Endothelial cell of umbilical vein (primary cell): ENCODE measurements around the gene ZMIZ2.
"Not testable (repeated sequence)": the region's sequence is repeated elsewhere in the genome, so short reads cannot be mapped to it uniquely, and the experiment has no call there.

Source experiments
- MYC ChIP-seq: IDR thresholded peaks from one replicate; pipeline ENCODE4 v1.6.1; 2011; ENCODE audit warnings: mild to moderate bottlenecking, low read depth, low read length
- TF ChIP-seq, protein P1 (sequence below), 2 donors: IDR thresholded peaks; 1 replicate in 1 of 2; 2 replicates in 1 of 2; pipeline ENCODE4 v1.5.1; 2011; ENCODE audit warnings: low read length in 2 of 2, mild to moderate bottlenecking in 2 of 2, moderate library complexity in 2 of 2, control low read depth in 1 of 2, inconsistent platforms in 1 of 2, low read depth in 1 of 2; ENCODE audit not compliant: insufficient read depth in 1 of 2; ENCODE audit errors: extremely low read depth in 1 of 2

- not testable (repeated sequence) for TF ChIP-seq MYC
- TF ChIP-seq, protein P1, sequence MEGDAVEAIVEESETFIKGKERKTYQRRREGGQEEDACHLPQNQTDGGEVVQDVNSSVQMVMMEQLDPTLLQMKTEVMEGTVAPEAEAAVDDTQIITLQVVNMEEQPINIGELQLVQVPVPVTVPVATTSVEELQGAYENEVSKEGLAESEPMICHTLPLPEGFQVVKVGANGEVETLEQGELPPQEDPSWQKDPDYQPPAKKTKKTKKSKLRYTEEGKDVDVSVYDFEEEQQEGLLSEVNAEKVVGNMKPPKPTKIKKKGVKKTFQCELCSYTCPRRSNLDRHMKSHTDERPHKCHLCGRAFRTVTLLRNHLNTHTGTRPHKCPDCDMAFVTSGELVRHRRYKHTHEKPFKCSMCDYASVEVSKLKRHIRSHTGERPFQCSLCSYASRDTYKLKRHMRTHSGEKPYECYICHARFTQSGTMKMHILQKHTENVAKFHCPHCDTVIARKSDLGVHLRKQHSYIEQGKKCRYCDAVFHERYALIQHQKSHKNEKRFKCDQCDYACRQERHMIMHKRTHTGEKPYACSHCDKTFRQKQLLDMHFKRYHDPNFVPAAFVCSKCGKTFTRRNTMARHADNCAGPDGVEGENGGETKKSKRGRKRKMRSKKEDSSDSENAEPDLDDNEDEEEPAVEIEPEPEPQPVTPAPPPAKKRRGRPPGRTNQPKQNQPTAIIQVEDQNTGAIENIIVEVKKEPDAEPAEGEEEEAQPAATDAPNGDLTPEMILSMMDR (IDR thresholded peaks at IDR 0.05; ENCODE audit: extremely low read depth in 1 of 2, insufficient read depth in 1 of 2, low read depth in 1 of 2, low read length in 2 of 2) = not testable (repeated sequence)
These were observed 22.4 kb upstream of the ZMIZ2 start for GRCh38 chr7:44726250-44726649.
